Right ventricle myocardium inferior (tissue), 1 donor: Measurements from ENCODE around the gene NFKBIB. TPM values are rescaled to one million over a fixed set of nuclear protein-coding genes. Genes with fewer than 3 reads are reported as not detected.

Experiments used
- ATAC-seq: fragments of 200-7000 bp; cut with Tn5 transposase; one replicate; pipeline ENCODE4 v1.9.1; 2020; ENCODE audit warnings: mild to moderate bottlenecking, moderate library complexity
- DNase-seq: peaks from one replicate; pipeline ENCODE4 v3.0.0; 2021; ENCODE audit errors: missing footprints
- intact Hi-C: fragments of 100-400 bp; cut with DNase I; formaldehyde crosslinking; loops from one replicate; pipeline ENCODE4 v1.11.0; 2022
- total RNA-seq: library from RNA; stranded (reverse); fragmentation: NEBNext Ultra II Directional; extraction: Animal tissue kit (Norgen Biotek cat#: 25700); gene quantifications from one replicate; pipeline ENCODE4 v1.2.1, GENCODE V29; 2021
- donor health status: DM: no; HTN: yes; CAD: no; lungs with severe emphysema.

The NFKBIB gene
- total RNA-seq, 1 donor from 2014 or later, result 17.9 TPM

DNA sequence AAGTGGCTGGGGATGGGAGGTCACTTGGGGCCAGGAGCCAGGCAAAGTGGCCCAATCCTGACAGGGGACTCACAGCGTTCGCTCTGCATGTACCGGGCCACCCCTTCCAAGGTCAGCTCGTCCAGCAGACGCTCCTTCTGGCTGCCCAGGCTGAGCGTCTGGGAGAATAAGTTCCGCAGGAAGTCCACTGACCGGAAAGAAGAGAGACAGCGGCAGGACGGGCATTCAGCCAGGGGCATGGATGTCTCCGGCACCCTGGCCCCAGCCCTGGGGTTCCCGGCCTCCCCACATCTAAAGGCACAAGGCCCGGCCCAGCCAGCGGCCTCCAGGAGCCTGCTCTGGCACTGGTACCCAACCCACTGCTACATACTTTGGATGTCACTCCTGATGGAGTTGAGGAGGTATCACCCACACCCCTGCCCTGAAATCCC lies 6.4 kb upstream of the NFKBIB start:
- intact Hi-C loops, result no loop called here
- ATAC-seq, result no peak

DNA sequence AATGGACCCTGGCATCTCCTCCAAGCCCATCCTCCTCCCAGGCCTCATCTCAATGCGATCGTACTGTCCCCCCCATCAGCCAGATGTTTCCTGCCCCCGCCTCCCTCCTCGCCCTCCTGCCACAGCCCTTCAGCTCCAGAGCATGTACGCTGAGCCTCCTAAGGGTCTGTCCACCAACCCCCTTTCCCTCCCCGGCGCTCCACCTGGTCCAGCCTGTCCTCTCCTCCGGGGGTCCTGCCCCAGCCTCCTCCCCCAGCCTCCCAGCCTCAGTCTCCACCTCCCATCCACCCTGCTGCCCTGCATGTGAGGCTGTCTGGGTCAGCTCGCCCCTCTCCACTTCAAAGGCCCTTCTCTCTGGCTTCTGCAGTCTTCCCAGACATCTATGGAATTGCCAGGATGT lies 4.8 kb upstream of the NFKBIB start:
- intact Hi-C loops, result loop anchor here (5.0 kb wide), 1 partner anchor 278 kb away; the partner anchor contains the start of genes EIF3K and MAP4K1
- ATAC-seq (no peak), DNase-seq (no peak)

More for the DNA sequence above, 6.4 kb upstream of the NFKBIB start:
- no peak for DNase-seq

DNA sequence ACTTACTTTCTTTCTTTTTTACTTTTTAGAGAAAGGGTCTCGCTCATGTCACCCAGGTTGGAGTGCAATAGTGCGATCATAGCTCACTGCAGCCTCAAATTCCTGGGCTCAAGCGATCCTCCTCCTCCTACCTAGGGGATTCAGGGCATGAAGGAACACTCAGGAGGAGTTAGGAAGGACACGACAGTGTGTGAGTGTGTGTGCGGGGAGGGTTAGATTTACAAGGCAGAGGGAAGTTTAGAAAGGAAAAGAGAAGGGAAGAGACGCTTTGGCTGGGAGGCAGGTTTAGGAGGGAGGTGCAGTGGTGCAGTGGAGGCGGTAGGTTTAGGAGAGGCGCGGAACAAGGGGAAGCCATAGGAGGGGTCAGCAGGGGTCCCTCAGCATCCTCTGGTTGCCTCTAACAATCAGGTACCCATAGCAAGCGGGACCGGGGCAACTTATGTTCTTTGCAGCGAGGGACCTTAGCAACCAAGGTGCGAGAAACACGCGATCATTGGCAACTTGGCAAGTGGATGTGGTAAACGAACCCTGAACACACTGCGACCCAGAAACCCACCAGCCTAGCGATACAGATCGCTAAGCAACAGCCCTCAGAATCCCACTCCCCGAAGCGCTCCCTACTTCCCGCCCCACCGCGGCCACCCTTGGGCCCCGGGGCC lies 852 bp upstream of the NFKBIB start:
- no peak for DNase-seq
- ATAC-seq, result no peak
- intact Hi-C loops, result loop anchor here (1.0 to 5.0 kb wide), 3 partner anchors 32 to 282 kb away; partner anchors contain the start of genes EIF3K, HNRNPL, MAP4K1 and MRPS12

DNA sequence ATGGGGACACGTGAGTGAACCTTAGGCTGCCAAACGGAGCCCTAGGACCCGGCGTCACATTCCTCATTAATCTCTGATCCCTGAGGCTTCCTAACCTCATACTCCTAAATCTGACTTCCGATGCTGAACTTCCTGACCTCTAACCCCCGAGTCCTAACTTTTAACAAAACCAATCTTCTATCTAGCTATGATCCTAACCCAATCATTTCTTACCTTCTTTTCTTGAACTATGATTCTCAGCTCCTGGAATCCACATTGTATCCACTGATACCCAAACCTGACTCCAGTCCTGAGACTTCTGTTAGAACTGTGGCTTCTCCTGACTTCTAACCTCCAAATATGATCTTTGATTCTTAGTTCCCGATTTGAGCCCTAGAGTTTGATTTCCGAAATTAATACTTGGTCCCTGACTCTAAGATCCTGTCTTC lies 447 bp downstream of the NFKBIB start:
- intact Hi-C loops, result no loop called here
- ATAC-seq, result no peak
- no peak for DNase-seq

DNA sequence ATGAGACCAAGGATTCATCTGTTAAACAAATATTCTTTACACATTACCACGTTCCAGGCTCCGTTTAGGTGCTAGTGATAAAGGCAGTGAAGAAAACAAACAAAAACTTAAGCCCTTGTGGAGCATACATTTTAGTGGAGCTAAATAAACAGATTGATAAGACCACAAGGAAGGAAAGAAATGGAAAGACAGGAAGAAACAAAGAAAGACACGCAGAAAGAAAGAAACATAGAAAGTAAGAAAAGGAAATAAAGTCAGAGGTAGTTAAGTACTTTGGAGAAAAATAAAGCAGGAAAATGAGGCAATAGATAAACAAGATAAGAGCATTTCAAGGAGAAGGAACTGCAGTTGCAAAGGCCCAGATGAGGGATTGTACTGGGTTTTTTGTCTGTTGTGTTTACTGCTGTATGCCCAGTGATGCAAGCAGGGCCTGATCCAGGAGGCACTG lies 998 bp downstream of the NFKBIB start:
- intact Hi-C loops, result no loop called here
- DNase-seq (no peak), ATAC-seq (no peak)

DNA sequence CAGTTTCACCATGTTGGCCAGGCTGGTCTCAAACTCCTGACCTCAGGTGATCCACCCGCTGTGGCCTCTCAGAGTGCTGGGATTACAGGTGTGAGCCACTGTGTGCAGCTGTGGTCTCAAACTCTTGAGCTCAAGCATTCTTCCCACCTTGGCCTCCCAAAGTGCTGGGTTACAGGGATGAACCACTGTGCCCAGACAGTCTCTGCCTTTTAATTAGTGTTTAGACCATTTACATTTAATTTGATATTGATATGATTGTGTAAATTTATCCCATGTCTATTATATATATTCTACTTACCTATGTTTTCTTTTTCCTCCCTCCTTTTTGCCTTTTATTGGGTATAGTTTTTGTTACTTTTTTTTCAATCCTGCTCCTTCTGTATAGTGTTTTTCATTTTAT lies 1.9 kb downstream of the NFKBIB start:
- ATAC-seq (no peak), DNase-seq (no peak)
- intact Hi-C loops, result no loop called here

DNA sequence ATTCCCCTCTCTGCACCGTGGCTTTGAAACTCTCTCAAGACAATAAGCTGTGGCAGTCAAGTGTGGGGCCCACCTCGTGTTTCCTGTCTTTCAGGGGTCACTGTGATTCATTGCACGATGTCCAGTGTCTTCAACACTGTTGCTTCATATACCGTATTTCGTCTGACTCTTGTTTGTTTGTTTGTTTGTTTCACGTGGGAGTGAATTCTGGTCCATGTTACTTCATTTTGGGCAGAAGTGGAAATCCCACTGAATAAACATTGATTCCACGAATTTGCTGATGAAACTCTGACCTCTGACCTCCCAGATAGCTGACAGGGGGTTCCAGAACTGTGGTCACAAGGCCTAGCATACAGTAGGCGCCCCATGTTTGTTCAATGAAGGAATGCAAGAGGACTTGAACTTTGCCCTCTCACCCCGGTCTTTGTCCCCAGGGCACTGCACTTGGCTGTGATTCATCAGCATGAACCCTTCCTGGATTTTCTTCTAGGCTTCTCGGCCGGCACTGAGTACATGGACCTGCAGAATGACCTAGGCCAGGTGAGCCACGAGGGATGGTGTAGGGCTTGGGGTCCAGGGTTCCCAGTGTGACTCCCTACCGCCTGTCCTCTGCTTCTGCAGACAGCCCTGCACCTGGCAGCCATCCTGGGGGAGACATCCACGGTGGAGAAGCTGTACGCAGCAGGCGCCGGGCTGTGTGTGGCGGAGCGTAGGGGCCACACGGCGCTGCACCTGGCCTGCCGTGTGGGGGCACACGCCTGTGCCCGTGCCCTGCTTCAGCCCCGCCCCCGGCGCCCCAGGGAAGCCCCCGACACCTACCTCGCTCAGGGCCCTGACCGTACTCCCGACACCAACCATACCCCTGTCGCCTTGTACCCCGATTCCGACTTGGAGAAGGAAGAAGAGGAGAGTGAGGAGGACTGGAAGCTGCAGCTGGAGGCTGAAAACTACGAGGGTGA lies 5.1 kb downstream of the NFKBIB start:
- DNase-seq (no peak), ATAC-seq (no peak)
- intact Hi-C loops, result no loop called here

DNA sequence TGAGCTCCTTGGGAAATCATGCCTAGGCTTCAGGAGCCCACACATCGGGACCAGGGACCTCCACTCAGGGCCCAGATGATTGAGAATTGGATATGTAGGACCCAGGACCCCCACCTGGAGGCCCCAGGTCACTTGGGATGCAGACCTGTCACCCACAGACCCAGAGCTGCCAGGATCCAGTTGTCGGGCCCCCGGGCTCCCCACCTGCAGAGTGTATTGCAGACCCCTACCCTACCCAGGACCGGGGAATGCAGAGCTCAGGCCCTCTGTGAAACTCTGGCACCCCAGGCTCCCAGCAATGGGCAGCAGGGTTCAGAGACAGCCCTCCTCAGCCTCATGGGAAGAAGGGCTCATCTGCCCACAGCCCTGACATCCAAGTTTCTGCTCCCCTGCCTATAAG lies 5.9 kb downstream of the NFKBIB start:
- intact Hi-C loops, result no loop called here
- ATAC-seq, result no peak
- DNase-seq, result no peak

DNA sequence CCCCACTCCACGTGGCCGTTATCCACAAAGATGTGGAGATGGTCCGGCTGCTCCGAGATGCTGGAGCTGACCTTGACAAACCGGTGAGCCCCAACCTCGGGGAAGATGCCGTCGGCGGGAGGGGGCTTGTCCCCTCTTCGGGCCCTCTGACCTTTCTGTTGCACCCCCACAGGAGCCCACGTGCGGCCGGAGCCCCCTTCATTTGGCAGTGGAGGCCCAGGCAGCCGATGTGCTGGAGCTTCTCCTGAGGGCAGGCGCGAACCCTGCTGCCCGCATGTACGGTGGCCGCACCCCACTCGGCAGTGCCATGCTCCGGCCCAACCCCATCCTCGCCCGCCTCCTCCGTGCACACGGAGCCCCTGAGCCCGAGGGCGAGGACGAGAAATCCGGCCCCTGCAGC lies 7.5 kb downstream of the NFKBIB start:
- intact Hi-C loops, result no loop called here
- no peak for DNase-seq
- ATAC-seq, result no peak

DNA sequence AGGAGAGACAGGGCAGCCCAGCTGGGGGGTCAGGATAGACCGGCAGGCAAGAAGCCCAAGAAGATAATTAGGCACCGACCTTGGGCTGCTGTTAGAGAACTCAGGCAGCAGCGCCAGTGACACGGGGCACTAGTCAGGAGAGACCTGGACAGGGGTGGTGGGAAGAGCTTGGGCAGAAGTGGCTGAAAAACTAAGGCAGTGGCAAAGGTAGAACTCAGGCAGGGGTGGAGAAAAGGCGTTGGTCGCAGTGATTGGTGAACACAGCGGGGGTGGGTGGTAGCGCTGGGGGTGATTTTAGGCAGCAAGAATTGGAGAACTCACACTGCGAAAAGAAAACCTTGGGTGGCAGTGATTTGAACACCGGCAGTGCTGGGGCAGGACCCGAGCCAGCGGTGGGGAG lies 7.9 kb downstream of the NFKBIB start:
- no peak for ATAC-seq
- no peak for DNase-seq
- intact Hi-C loops, result no loop called here

DNA sequence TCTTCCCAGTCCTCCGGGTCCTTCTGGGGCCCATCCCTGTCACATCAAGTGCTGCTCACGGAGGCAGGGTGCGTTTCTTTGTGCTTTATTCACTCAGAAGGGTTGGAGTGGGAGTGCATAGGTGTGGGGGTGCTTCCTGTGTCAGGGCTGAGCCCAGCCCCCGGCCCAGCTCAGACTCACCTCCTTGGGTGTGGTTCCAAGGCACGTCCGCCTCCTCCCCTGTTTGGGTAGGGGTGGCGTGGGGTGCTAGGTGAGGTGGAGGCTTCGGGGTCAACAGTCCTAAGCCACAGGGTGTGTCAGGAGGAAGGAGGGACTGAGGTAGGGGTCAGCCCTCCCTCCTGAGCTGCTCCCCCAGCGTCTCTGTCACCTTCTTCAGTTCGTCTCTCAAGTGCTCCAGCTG lies 9.1 kb downstream of the NFKBIB start:
- intact Hi-C loops, result no loop called here
- DNase-seq, result no peak
- no peak for ATAC-seq

DNA sequence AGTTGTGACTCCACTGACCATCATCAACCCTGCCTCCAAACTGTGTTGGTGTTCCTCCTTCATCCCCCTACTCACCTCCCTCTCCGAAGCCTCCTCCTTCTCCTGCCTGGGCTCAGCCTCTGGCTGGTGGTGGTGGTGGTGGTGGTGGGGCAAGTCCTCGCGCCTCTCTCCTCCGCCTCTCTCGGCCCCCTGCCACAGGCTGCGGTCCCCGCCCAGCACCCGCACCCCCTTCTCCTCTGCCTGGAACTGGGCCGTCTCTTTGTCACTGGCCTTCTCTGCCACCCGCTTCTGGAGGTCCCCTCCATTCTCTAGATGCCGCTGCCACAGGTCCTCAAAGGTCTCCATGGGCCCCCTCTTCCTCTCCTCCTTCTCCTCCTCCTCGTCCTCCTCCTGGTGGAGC lies 10.7 kb downstream of the NFKBIB start:
- DNase-seq, result no peak
- intact Hi-C loops, result no loop called here
- no peak for ATAC-seq

DNA sequence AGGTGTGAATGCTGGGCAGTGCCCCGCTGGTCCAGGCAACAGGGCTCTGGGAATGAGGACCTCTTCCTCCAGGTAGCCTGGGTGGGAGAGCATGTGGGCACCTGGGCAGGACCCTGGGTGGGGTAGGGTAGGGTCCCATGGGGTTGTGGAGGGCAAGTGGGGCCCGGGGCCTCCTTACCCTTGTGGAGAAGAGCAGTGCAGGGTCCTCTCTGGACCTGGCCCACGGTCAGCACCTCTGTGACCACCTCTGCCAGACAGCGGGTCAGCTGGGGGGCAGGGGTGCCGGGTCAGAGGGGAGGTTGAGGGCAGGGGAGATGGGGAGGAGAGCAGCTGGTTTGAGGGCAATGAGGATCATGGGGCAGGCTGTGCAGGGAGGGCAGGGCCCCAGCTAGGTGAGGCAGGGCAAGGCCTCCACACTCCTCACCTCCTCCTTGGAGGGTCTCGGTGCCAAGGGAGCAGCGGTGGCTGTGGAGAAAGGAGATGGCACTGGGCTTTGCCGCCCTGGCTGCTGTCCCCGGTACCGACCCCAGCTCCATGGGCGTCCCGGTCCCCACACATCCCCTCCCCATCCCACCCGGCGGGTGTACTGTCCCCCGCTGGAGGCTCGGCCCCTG lies 11.7 kb downstream of the NFKBIB start:
- ATAC-seq (no peak), DNase-seq (no peak)
- intact Hi-C loops, result no loop called here

DNA sequence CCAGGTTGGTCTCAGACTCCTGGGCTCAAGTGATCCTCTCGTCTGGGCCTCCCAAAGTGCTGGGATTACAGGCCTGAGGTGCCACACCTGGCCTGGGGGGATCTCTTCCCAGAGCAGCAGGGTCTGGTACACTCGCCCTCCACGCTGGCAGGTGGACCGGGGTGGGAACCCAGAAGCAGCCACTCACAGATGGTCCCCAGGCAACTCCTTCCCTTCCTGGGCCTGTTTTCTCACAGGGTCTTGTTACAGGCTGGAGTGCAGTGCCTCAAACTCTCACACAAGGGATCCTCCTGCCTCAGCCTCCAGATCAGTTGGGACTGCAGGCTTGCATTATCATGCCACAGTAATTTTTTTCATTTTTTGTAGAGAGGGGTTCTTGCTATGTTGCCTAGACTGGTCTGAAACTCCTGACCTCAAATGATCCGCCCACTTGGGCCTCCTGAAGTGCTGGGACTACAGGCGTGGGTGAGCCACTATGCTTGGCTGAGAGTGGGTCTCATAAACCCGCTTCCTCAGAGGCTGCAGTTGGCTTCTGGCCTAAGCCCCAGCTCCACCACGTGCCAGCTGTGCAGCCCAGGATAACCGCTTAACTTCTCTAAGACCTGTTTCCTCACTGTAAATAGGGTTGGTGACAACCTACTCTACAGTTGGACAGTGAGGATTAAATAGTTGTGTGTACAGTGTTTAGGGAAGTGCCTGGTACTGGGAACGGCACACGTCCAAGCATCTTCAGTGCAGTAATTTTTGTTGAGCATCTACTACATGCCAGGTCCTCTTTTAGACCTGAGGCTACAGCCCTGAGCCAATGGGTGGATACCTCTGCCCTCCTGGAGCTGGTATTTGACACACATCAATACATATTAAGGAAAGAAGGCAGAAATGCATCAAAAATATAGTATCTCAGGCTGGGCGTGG lies 13.1 kb downstream of the NFKBIB start:
- DNase-seq (no peak), ATAC-seq (no peak)
- intact Hi-C loops, result no loop called here

DNA sequence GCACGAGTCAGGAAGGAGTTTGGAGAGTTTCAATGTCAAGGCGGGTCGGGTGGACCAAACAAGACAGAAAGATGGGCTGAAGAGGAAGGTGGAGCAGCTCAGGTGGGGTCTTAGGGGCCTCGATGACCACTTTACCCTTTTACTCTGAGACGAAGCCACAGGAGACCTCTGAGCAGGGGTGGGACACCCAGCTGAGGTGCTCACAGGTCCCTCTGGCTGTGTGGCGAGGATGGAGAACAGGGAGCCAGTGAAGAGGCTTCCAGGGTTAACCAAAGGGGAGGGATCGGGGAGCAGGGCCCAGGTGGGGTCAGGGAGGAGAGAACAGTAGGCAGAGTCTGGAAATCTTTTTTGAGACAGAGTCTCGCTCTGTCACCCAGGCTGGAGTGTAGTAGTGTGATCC lies 14.2 kb downstream of the NFKBIB start:
- no peak for ATAC-seq
- no peak for DNase-seq
- intact Hi-C loops, result no loop called here

DNA sequence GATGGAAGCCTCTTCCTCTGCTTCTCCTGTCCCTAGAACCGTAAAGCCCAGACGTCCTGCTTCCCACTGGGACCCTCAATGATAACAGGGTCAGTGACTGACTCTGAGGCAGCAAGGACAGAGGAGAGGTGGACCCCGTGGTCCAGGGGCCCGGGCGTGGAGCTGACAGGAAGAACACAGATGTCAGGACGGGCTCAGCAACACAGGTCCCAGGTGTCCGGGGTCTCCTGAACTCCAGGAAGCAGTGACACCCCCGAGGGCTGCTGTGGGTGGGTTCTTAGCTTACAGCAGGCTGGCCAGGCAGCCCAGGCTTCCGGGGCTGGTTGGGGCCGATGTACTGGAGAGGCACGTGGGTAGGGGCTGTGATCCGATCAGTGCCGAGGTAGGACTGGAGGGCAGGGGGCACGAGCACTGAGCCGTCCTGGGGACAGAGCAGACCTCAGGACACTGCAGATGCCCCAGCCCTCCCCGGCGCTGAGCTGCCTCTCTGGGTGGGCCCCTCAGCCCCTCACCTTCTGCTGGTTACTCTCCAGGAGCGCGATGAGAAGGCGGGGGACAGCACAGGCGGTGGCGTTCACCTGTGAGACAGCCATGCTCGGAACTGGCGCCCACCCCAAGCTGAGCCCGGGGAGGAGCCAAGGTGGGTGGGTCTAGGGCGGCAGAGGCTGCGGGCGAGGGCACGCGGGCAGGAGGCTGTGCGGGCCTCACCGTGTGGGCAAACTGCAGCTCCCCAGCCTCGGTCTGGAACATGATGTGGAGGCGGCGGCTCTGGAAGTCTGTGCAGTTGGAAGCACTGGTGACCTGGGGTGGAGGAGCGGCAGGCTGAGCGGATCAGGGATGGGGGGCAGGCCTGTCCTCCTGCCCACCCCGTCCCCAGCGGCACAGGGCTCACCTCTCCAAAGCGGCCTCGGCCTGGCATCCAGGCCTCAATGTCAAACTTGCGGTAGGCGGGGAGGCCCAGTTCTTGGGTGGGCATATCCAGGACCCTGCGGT lies 15.9 kb downstream of the NFKBIB start:
- intact Hi-C loops, result no loop called here
- ATAC-seq (no peak), DNase-seq (no peak)

DNA sequence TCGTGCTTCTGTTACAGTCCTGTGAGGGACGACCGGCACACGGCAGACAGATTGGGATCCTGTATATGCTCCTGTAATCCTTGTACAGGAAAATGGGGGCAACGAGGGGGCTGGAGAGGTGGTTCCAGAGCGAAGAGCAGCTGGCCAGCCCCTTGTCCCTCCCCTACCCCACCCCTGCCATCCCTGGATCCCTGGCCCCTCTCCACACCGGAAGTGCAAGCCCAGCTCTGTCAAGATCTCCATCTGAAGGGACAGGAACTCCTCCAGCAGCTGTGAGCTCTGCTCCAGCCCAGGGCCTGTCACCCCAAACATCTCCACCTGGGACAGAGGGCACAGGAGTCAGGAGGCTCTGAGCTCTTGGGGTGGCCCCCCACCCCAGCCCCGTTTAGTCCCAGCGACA lies 17.7 kb downstream of the NFKBIB start:
- DNase-seq, result no peak
- intact Hi-C loops, result no loop called here
- ATAC-seq, result no peak
